Body of pancreas (tissue), 4 donors: ENCODE results near the gene GTF2H1. TPM values are rescaled to one million over a fixed set of nuclear protein-coding genes. Genes with fewer than 3 reads are reported as not detected.

Experiments used
- ATAC-seq: fragments of 150-250 bp; one replicate; pipeline ENCODE4 v1.9.1; 2016
- DNase-seq, 4 donors: peaks; one replicate each; pipeline ENCODE4 v3.0.0-alpha.2; 2019
- H3K27ac ChIP-seq, 4 donors: fragments of 200-600 bp; sonication (generic); 1 replicate in 3 of 4; 2 replicates in 1 of 4; pipeline versions ENCODE4 v1.5.1 to v1.6.1; 2016 to 2019; ENCODE audit warnings: mild to moderate bottlenecking in 1 of 4, mixed read lengths in 1 of 4, moderate library complexity in 1 of 4
- H3K27me3 ChIP-seq, 2 donors: fragments of 200-600 bp; sonication (generic); one replicate each; pipeline ENCODE4 v1.6.0; 2016; ENCODE audit warnings: mild to moderate bottlenecking in 1 of 2
- H3K36me3 ChIP-seq, 2 donors: fragments of 200-600 bp; sonication (generic); replicated peaks in 1 of 2; 2 replicates each; pipeline ENCODE4 v1.5.1; 2016; ENCODE audit warnings: low read depth in 2 of 2; ENCODE audit not compliant: insufficient read depth in 1 of 2
- H3K4me1 ChIP-seq: fragments of 200-600 bp; sonication (generic); one replicate; pipeline ENCODE4 v1.6.0; 2016
- H3K4me3 ChIP-seq, 2 donors: fragments of 200-600 bp; sonication (generic); 1 replicate in 1 of 2; 2 replicates in 1 of 2; pipeline ENCODE4 v1.5.1; 2016 to 2019
- H3K9me3 ChIP-seq, 3 donors: fragments of 200-600 bp; sonication (generic); 1 replicate in 2 of 3; 2 replicates in 1 of 3; pipeline ENCODE4 v1.5.1; 2016
- POLR2A ChIP-seq, 3 donors: fragments of 450-650 bp; IDR thresholded peaks; one replicate each; pipeline ENCODE4 v1.6.1; 2016; ENCODE audit warnings: antibody characterized with exemption in 3 of 3, mild to moderate bottlenecking in 2 of 3
- WGBS, 2 donors: methylation state at CpG; one replicate each; pipeline ENCODE4 v1.1.5; 2017; 5-methylcytosine and 5-hydroxymethylcytosine counted together
- intact Hi-C: fragments of 100-400 bp; cut with DNase I; formaldehyde crosslinking; loops from one replicate; pipeline ENCODE4 v1.15.1; 2023
- total RNA-seq, 2 donors: library from RNA; depleted of rRNA; stranded (reverse); fragments of >200 nt; gene quantifications; one replicate each; pipeline ENCODE4 v1.1.0, GENCODE V29; 2016
- TF ChIP-seq, protein P1 (sequence below), 7 experiments: fragments of 450-650 bp in 4 of 7; fragments of 200-600 bp in 3 of 7; sonication (generic) in 3 of 7; IDR thresholded peaks; one replicate each; pipeline ENCODE4 v1.5.1; 2016 to 2019; ENCODE audit warnings: antibody characterized with exemption in 7 of 7

Gene GTF2H1
- total RNA-seq, 2 donors from 2014 or later: 26.5 to 48.5 TPM

DNA sequence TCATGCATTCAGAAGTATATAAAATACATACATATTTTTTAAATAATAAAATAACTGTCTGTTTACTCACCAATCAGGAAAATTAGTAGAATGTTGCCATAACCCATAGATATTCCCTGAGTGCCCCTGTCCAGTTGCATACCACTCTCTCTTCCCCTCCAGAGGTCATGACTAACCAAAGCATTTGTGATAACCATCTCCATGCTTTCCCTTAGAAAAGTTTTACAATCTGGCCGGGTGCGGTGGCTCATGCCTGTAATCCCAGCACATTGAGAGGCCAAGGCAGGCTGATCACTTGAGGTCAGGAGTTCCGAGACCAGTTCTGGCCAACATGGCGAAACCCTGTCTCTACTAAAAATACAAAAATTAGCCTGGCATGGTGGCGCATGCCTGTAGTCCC lies 38.8 kb downstream of the GTF2H1 start:
- no peak overlapping the region for H3K4me3 ChIP-seq
- no peaks in the 10 kb centered on the region for H3K4me1 ChIP-seq
- TF ChIP-seq, protein P1, sequence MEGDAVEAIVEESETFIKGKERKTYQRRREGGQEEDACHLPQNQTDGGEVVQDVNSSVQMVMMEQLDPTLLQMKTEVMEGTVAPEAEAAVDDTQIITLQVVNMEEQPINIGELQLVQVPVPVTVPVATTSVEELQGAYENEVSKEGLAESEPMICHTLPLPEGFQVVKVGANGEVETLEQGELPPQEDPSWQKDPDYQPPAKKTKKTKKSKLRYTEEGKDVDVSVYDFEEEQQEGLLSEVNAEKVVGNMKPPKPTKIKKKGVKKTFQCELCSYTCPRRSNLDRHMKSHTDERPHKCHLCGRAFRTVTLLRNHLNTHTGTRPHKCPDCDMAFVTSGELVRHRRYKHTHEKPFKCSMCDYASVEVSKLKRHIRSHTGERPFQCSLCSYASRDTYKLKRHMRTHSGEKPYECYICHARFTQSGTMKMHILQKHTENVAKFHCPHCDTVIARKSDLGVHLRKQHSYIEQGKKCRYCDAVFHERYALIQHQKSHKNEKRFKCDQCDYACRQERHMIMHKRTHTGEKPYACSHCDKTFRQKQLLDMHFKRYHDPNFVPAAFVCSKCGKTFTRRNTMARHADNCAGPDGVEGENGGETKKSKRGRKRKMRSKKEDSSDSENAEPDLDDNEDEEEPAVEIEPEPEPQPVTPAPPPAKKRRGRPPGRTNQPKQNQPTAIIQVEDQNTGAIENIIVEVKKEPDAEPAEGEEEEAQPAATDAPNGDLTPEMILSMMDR (IDR thresholded peaks at IDR 0.05): no peak
- TF ChIP-seq POLR2A (IDR thresholded peaks at IDR 0.05): no peak
- ATAC-seq (no peak), DNase-seq (no peak)
- H3K36me3 ChIP-seq: peaks cover 9 to 44% of the 10 kb centered on the region in 2 donors
- WGBS, 2 donors: 94% methylated on average over 5 of the region's 5 CpGs
- H3K27me3 ChIP-seq: no peaks in the 10 kb centered on the region
- H3K9me3 ChIP-seq: no peaks in the 10 kb centered on the region
- intact Hi-C loops: no loop called here
- no peak overlapping the region for H3K27ac ChIP-seq

GRCh38 chr11:18364495-18365073 lies 42.2 kb downstream of the GTF2H1 start:
- H3K9me3 ChIP-seq: no peaks in the 10 kb centered on the region
- intact Hi-C loops: no loop called here
- DNase-seq (no peak), ATAC-seq (no peak)
- WGBS, 2 donors: 93 to 97% methylated on average over 4 of the region's 4 CpGs
- peaks cover 10 to 39% of the 10 kb centered on the region in 2 donors for H3K36me3 ChIP-seq
- H3K4me1 ChIP-seq: no peaks in the 10 kb centered on the region
- H3K4me3 ChIP-seq: no peak overlapping the region
- TF ChIP-seq, protein P1 (IDR thresholded peaks at IDR 0.05): no peak
- no peak for TF ChIP-seq POLR2A (IDR thresholded peaks at IDR 0.05)
- H3K27me3 ChIP-seq: no peaks in the 10 kb centered on the region
- no peak overlapping the region for H3K27ac ChIP-seq

DNA sequence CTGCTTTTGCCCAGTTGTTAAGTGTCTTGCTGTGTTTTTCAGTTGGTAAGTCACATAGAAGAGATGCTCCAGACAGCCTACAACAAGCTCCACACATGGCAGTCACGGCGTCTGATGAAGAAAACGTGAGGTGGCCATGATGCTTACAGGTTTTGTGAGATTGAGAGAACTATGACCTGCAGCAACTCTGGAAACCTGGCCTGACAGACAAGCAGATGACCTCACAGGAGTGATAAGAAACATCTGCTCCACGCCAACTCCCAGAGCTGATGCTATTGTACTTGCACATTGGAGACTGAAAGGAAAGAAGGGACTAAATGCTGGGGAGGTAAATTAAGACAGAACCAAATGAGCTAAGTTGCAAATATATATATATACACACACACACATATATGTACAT lies 43.4 kb downstream of the GTF2H1 start:
- Histone ChIP-seq H3K36me3 (peaks cover 10 to 33% of the 10 kb centered on the region in 2 donors), H3K4me1 (no peaks in the 10 kb centered on the region), H3K9me3 (no peaks in the 10 kb centered on the region), H3K27ac (no peak overlapping the region), H3K27me3 (no peaks in the 10 kb centered on the region), H3K4me3 (no peak overlapping the region)
- WGBS, 2 donors: 87 to 93% methylated on average over 4 of the region's 4 CpGs
- DNase-seq: no peak
- TF ChIP-seq POLR2A (IDR thresholded peaks at IDR 0.05): no peak
- TF ChIP-seq, protein P1 (IDR thresholded peaks at IDR 0.05): no peak
- ATAC-seq: no peak
- intact Hi-C loops: no loop called here

GRCh38 chr11:18366286-18366685 lies 43.9 kb downstream of the GTF2H1 start:
- DNase-seq: no peak
- no peak for TF ChIP-seq POLR2A (IDR thresholded peaks at IDR 0.05)
- TF ChIP-seq, protein P1 (IDR thresholded peaks at IDR 0.05): no peak
- Histone ChIP-seq H3K27ac (no peak overlapping the region), H3K4me1 (no peaks in the 10 kb centered on the region), H3K9me3 (no peaks in the 10 kb centered on the region), H3K4me3 (no peak overlapping the region), H3K27me3 (no peaks in the 10 kb centered on the region), H3K36me3 (peaks cover 10 to 31% of the 10 kb centered on the region in 2 donors)
- 71 to 91% methylated on average over 4 of the region's 4 CpGs for WGBS, 2 donors
- no peak for ATAC-seq
- intact Hi-C loops: no loop called here

- Histone ChIP-seq H3K36me3 (peaks cover 10 to 23% of the 10 kb centered on the region in 2 donors), H3K9me3 (no peaks in the 10 kb centered on the region), H3K27ac (no peak overlapping the region), H3K4me1 (no peaks in the 10 kb centered on the region), H3K4me3 (no peak overlapping the region), H3K27me3 (no peaks in the 10 kb centered on the region)
- WGBS, 2 donors: 84 to 96% methylated on average over 3 of the region's 3 CpGs
- intact Hi-C loops: no loop called here
- TF ChIP-seq, protein P1 (IDR thresholded peaks at IDR 0.05): no peak
- no peak for TF ChIP-seq POLR2A (IDR thresholded peaks at IDR 0.05)
- DNase-seq: no peak
- no peak for ATAC-seq
Observed at GRCh38 chr11:18367431-18367830, 45.1 kb downstream of the GTF2H1 start.
